GM23248 (cell line): ENCODE data around the gene CSNK2A1.

Source experiments
- EZH2 ChIP-seq: fragments of 200-600 bp; sonication (generic); IDR thresholded peaks from 2 replicates; pipeline ENCODE4 v1.6.1; 2018; ENCODE audit warnings: antibody characterized with exemption, mild to moderate bottlenecking; ENCODE audit not compliant: insufficient read depth, poor library complexity, severe bottlenecking
- EZH2phosphoT487 ChIP-seq: fragments of 200-600 bp; sonication (generic); IDR thresholded peaks from 2 replicates; pipeline ENCODE4 v1.6.1; 2018; ENCODE audit warnings: antibody characterized with exemption, moderate library complexity, mild to moderate bottlenecking, low read depth; ENCODE audit not compliant: insufficient read depth

- no peak for TF ChIP-seq EZH2phosphoT487
- TF ChIP-seq EZH2, result no peak
Observed at GRCh38 chr20:544153-544725, 649 bp upstream of the CSNK2A1 start.
